Smooth muscle cell (in vitro differentiated cells): ENCODE results near the gene PDE8B. TPM values are rescaled to one million over a fixed set of nuclear protein-coding genes. Genes with fewer than 3 reads are reported as not detected.

Experiments used
- DNase-seq: peaks from one replicate; lab custom pipeline; 2025; ENCODE audit not compliant: unreplicated experiment; lab: John Stamatoyannopoulos, UW
- H2AFZ ChIP-seq: fragments of 200-600 bp; sonication (generic); 2 replicates; pipeline ENCODE4 v1.6.0; 2016; ENCODE audit warnings: antibody characterized with exemption, low read depth, mild to moderate bottlenecking
- H3F3A ChIP-seq: fragments of 200-600 bp; sonication (generic); 2 replicates; pipeline ENCODE4 v1.6.0; 2017; ENCODE audit warnings: antibody characterized with exemption, low read depth
- H3K27ac ChIP-seq: fragments of 200-600 bp; sonication (generic); 2 replicates; pipeline ENCODE4 v1.5.1; 2016; ENCODE audit warnings: low read depth, mild to moderate bottlenecking
- H3K27me3 ChIP-seq: fragments of 200-600 bp; sonication (generic); 2 replicates; pipeline ENCODE4 v1.6.1; 2016; ENCODE audit warnings: low read depth, mild to moderate bottlenecking
- H3K36me3 ChIP-seq: fragments of 200-600 bp; sonication (generic); 2 replicates; pipeline ENCODE4 v1.5.1; 2016; ENCODE audit warnings: low read depth
- H3K4me1 ChIP-seq: fragments of 200-600 bp; sonication (generic); 2 replicates; pipeline ENCODE4 v1.5.1; 2016; ENCODE audit warnings: low read depth
- H3K4me2 ChIP-seq: fragments of 200-600 bp; sonication (generic); 2 replicates; pipeline ENCODE4 v1.6.0; 2016; ENCODE audit warnings: mild to moderate bottlenecking
- H3K4me3 ChIP-seq: fragments of 200-600 bp; sonication (generic); 2 replicates; pipeline ENCODE4 v1.5.1; 2016; ENCODE audit warnings: mild to moderate bottlenecking
- H3K79me2 ChIP-seq: fragments of 200-600 bp; sonication (generic); 2 replicates; pipeline ENCODE4 v1.6.0; 2016; ENCODE audit warnings: low read depth, mild to moderate bottlenecking
- H3K9ac ChIP-seq: fragments of 200-600 bp; sonication (generic); 2 replicates; pipeline ENCODE4 v1.6.0; 2016; ENCODE audit warnings: low read depth
- H3K9me3 ChIP-seq: fragments of 200-600 bp; sonication (generic); replicated peaks from 2 replicates; pipeline ENCODE4 v1.5.1; 2016; ENCODE audit warnings: low read depth
- H4K20me1 ChIP-seq: fragments of 200-600 bp; sonication (generic); 2 replicates; pipeline ENCODE4 v1.6.0; 2016; ENCODE audit warnings: low read depth
- CTCF ChIP-seq: fragments of 200-600 bp; sonication (generic); IDR thresholded peaks from 2 replicates; pipeline ENCODE4 v1.5.1; 2017; ENCODE audit warnings: borderline replicate concordance, mild to moderate bottlenecking, antibody characterized with exemption; ENCODE audit not compliant: insufficient read depth, poor library complexity, severe bottlenecking
- WGBS: methylation state at CpG from one replicate; pipeline ENCODE4 v1.1.7; 2016; ENCODE audit warnings: low lambda C conversion rate; 5-methylcytosine and 5-hydroxymethylcytosine counted together
- polyA plus RNA-seq: library from polyadenylated mRNA; unstranded; fragments of >200 nt; fragmentation: Nextera tagmentation; extraction: Ambion mirVana; gene quantifications from 2 replicates; pipeline ENCODE4 v1.2.1, GENCODE V29; 2016
- total RNA-seq: library from RNA; depleted of rRNA; stranded (reverse); fragments of >200 nt; gene quantifications from 2 replicates; pipeline ENCODE4 v1.2.3, GENCODE V29; 2014

Gene PDE8B
- total and polyA plus RNA-seq, 2 experiments from 2014 or later, result 0.13 to 0.18 TPM

GRCh38 chr5:77235846-77236721, 25.6 kb downstream of the PDE8B start:
- Histone ChIP-seq H2AFZ (no peak overlapping the region), H3K4me1 (no peaks in the 10 kb centered on the region), H3K9ac (no peak overlapping the region), H3K27me3 (no peaks in the 10 kb centered on the region), H3K79me2 (no peaks in the 10 kb centered on the region), H3K9me3 (no peaks in the 10 kb centered on the region), H3F3A (no peaks in the 10 kb centered on the region), H3K4me2 (no peak overlapping the region), H4K20me1 (no peaks in the 10 kb centered on the region), H3K36me3 (no peaks in the 10 kb centered on the region), H3K27ac (no peak overlapping the region), H3K4me3 (no peak overlapping the region)
- WGBS, result 46% methylated on average over 3 of the region's 3 CpGs
- no peak for DNase-seq
- no peak for TF ChIP-seq CTCF

DNA sequence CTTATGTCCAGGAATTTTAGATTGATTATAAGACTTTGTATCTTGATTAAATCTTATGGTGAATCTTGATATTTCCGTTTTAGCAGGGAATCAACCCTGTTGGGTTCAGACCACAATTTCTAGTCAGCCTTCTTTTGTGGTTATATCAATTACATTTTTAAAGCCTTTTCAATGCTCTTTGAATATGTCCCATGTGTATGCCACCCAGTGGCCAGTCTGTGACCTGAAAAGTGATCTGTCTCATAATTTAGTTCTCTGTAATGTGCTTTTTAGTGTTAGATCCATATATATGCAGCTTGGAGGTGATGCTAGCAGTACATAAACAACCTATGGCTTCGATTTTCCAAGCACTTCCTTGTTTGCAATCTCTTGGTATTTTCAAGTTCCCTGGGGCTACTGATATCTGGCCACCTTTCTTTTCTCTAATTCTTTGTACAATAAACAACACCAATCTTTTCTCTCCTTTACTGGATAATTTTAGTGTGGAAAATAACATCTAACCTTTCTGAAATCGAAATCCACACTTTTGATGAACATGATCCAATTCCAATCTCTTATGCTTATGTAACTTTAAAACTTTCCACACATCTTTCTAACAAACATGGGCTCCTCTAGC, 28.8 kb downstream of the PDE8B start:
- Histone ChIP-seq H2AFZ (no peak overlapping the region), H3K79me2 (no peaks in the 10 kb centered on the region), H3K27me3 (no peaks in the 10 kb centered on the region), H3K4me3 (no peak overlapping the region), H3K27ac (no peak overlapping the region), H3K9ac (no peak overlapping the region), H3K4me1 (no peaks in the 10 kb centered on the region), H4K20me1 (no peaks in the 10 kb centered on the region), H3K4me2 (no peak overlapping the region), H3K36me3 (no peaks in the 10 kb centered on the region), H3F3A (no peaks in the 10 kb centered on the region), H3K9me3 (no peaks in the 10 kb centered on the region)
- DNase-seq, result no peak
- WGBS, result 62% methylated on average over 3 of the region's 3 CpGs
- peak; percentile 32 for TF ChIP-seq CTCF

- Histone ChIP-seq H3K79me2 (no peaks in the 10 kb centered on the region), H3K4me3 (no peak overlapping the region), H3K4me2 (no peak overlapping the region), H2AFZ (no peak overlapping the region), H4K20me1 (no peaks in the 10 kb centered on the region), H3K4me1 (no peaks in the 10 kb centered on the region), H3K27me3 (no peaks in the 10 kb centered on the region), H3K9ac (no peak overlapping the region), H3K27ac (no peak overlapping the region), H3F3A (no peaks in the 10 kb centered on the region), H3K36me3 (no peaks in the 10 kb centered on the region), H3K9me3 (no peaks in the 10 kb centered on the region)
- 78% methylated on average over 1 of the region's 1 CpG for WGBS
- no peak for TF ChIP-seq CTCF
- DNase-seq, result no peak
These were observed 31.0 kb downstream of the PDE8B start for GRCh38 chr5:77241444-77241843.
